Esophagus muscularis mucosa (tissue), 3 donors: ENCODE measurements around the gene TRIM41.

ENCODE experiments used
- POLR2AphosphoS5 ChIP-seq, 2 donors: sonication (generic); formaldehyde crosslinking; IDR thresholded peaks; one replicate each; pipeline ENCODE4 v1.6.1; 2017; ENCODE audit warnings: antibody characterized with exemption in 2 of 2
- TF ChIP-seq, protein P1 (sequence below), 3 experiments: fragments of 200-600 bp in 2 of 3; fragments of 450-650 bp in 1 of 3; sonication (generic) in 2 of 3; IDR thresholded peaks; one replicate each; pipeline ENCODE4 v1.5.1; 2017 to 2019; ENCODE audit warnings: antibody characterized with exemption in 3 of 3, mild to moderate bottlenecking in 2 of 3, moderate library complexity in 1 of 3

GRCh38 chr5:181192337-181193046 is 30.6 kb upstream of the TRIM41 start:
- TF ChIP-seq, protein P1, sequence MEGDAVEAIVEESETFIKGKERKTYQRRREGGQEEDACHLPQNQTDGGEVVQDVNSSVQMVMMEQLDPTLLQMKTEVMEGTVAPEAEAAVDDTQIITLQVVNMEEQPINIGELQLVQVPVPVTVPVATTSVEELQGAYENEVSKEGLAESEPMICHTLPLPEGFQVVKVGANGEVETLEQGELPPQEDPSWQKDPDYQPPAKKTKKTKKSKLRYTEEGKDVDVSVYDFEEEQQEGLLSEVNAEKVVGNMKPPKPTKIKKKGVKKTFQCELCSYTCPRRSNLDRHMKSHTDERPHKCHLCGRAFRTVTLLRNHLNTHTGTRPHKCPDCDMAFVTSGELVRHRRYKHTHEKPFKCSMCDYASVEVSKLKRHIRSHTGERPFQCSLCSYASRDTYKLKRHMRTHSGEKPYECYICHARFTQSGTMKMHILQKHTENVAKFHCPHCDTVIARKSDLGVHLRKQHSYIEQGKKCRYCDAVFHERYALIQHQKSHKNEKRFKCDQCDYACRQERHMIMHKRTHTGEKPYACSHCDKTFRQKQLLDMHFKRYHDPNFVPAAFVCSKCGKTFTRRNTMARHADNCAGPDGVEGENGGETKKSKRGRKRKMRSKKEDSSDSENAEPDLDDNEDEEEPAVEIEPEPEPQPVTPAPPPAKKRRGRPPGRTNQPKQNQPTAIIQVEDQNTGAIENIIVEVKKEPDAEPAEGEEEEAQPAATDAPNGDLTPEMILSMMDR (IDR thresholded peaks at IDR 0.05): no peak
- TF ChIP-seq POLR2AphosphoS5 (IDR thresholded peaks at IDR 0.05): no peak
